H1 (cell line): ENCODE measurements around the gene MAOA. TPM values are rescaled to one million over a fixed set of nuclear protein-coding genes. Genes with fewer than 3 reads are reported as not detected.

Source experiments
- CHD2 ChIP-seq: IDR thresholded peaks from 2 replicates; pipeline ENCODE4 v1.6.1; 2012; ENCODE audit warnings: low read length, improper control_type of control experiment
- polyA plus RNA-seq, 7 experiments: library from polyadenylated mRNA; depleted of rRNA in 3 of 7; stranded (reverse) in 5 of 7; unstranded in 2 of 7; fragments of >200 nt in 5 of 7; fragments of 200-250 nt in 2 of 7; gene quantifications; 1 replicate in 5 of 7; 2 replicates in 1 of 7; 4 replicates in 1 of 7; pipeline versions ENCODE4 v1.2.1 to v1.2.3, GENCODE V29; 2011 to 2013; ENCODE audit warnings: missing spikeins in 2 of 7, mixed read lengths in 2 of 7
- total RNA-seq: library from RNA; stranded (reverse); fragmentation: NEBNext Ultra II Directional; extraction: Animal tissue kit (Norgen Biotek cat#: 25700); gene quantifications from 2 replicates; pipeline ENCODE4 v1.2.1, GENCODE V29; 2021

Gene MAOA
- total and polyA plus RNA-seq, 2 of the 8 experiments (the other 6 are each of a cell fraction or from before 2014, with no cell fraction given), result 2.6 to 8.2 TPM

DNA sequence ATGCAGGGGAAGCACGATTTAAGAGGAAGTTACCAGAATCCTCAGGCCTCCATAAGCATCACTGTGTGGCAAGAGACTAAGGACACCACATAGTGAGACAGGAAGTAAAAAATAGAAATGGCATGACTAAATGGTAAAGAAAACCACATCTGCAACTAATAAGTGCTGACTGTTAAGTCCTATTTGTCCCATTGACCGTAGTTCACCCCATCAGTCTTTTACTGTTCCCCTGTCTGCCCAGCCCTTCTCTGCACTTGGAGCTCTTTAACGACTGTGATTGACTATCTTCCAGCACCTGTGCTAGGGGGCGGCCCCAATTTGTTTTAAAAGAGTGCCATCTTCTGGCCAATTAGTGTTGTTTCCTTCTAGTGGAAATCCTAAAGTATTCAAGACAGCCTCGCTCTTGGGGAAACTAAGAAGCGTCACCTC is 94.2 kb downstream of the MAOA start (continued):
- no peak for TF ChIP-seq CHD2
